OCI-LY7 (cell line): ENCODE measurements around the gene TNK1. TPM values are rescaled to one million over a fixed set of nuclear protein-coding genes. Genes with fewer than 3 reads are reported as not detected.

Experiments used
- BruUV-seq: library from RNA; stranded (reverse); fragments of 400-500 nt; replicated peaks from 2 replicates; lab custom pipeline; 2021; lab: Mats Ljungman, UMichigan
- CTCF ChIA-PET: fragments of 300-600 bp; sonication (Branson Sonifier 250); formaldehyde crosslinking; loops from one replicate; lab custom pipeline; 2022; ENCODE audit warnings: antibody characterized with exemption; ENCODE audit not compliant: unreplicated experiment; lab: Charles Lee
- POLR2A ChIA-PET: fragments of 300-600 bp; sonication (Branson Sonifier 250); formaldehyde crosslinking; loops from one replicate; lab custom pipeline; 2022; ENCODE audit warnings: antibody characterized with exemption; lab: Charles Lee
- DNase-seq: peaks from one replicate; pipeline ENCODE4 v3.0.0-alpha.2; 2015; ENCODE audit warnings: low spot score
- H2AFZ ChIP-seq: fragments of 200-600 bp; sonication (generic), shearing (Covaris generic); 2 replicates; pipeline ENCODE4 v1.6.1; 2014; ENCODE audit warnings: mild to moderate bottlenecking, antibody characterized with exemption, low read length, moderate library complexity
- H3K27ac ChIP-seq: fragments of 200-600 bp; sonication (generic); 2 replicates; pipeline ENCODE4 v1.5.1; 2014; ENCODE audit warnings: mixed run types, low read depth, mild to moderate bottlenecking, moderate library complexity, low read length, inconsistent platforms; ENCODE audit not compliant: poor library complexity, severe bottlenecking
- H3K36me3 ChIP-seq: fragments of 200-600 bp; sonication (generic); 2 replicates; pipeline ENCODE4 v1.6.1; 2014; ENCODE audit warnings: mild to moderate bottlenecking, antibody characterized with exemption, low read length, moderate library complexity, mixed read lengths; ENCODE audit not compliant: insufficient read depth
- H3K4me1 ChIP-seq: fragments of 200-600 bp; sonication (generic); 2 replicates; pipeline ENCODE4 v1.5.1; 2014; ENCODE audit warnings: mild to moderate bottlenecking, low read length; ENCODE audit not compliant: insufficient read depth, poor library complexity, severe bottlenecking
- H3K4me2 ChIP-seq: fragments of 200-600 bp; sonication (generic); 2 replicates; pipeline ENCODE4 v1.6.1; 2014; ENCODE audit warnings: mild to moderate bottlenecking, low read length
- H3K4me3 ChIP-seq: fragments of 200-600 bp; sonication (generic); 2 replicates; pipeline ENCODE4 v1.5.1; 2014; ENCODE audit warnings: mild to moderate bottlenecking, low read depth, low read length; ENCODE audit not compliant: poor library complexity, severe bottlenecking
- H3K79me2 ChIP-seq: fragments of 200-600 bp; sonication (generic); 2 replicates; pipeline ENCODE4 v1.6.1; 2016; ENCODE audit warnings: low read depth, mild to moderate bottlenecking, low read length, moderate library complexity, mixed read lengths; ENCODE audit not compliant: insufficient read depth
- H3K9me2 ChIP-seq: fragments of 200-600 bp; sonication (generic); 2 replicates; pipeline ENCODE4 v1.6.1; 2016; ENCODE audit warnings: mild to moderate bottlenecking, low read length, mixed read lengths; ENCODE audit not compliant: insufficient read depth
- H3K9me3 ChIP-seq: fragments of 200-600 bp; sonication (generic); 2 replicates; pipeline ENCODE4 v1.6.1; 2014; ENCODE audit warnings: mild to moderate bottlenecking, mixed run types, low read length, mixed read lengths
- H4K20me1 ChIP-seq: fragments of 200-600 bp; sonication (generic); 2 replicates; pipeline ENCODE4 v1.6.1; 2014; ENCODE audit warnings: mild to moderate bottlenecking, antibody characterized with exemption, low read length, moderate library complexity, mixed read lengths; ENCODE audit not compliant: insufficient read depth
- CTCF ChIP-seq: fragments of 200-600 bp; sonication (generic); conservative IDR thresholded peaks from 2 replicates; pipeline ENCODE4 v1.5.1; 2014; ENCODE audit warnings: mild to moderate bottlenecking, antibody characterized with exemption, low read length, moderate library complexity, mixed read lengths
- EZH2phosphoT487 ChIP-seq: fragments of 200-600 bp; sonication (generic); IDR thresholded peaks from 2 replicates; pipeline ENCODE4 v1.6.1; 2018; ENCODE audit warnings: low read depth, borderline replicate concordance, mild to moderate bottlenecking, mixed run types, antibody characterized with exemption, low read length, moderate library complexity, mixed read lengths
- intact Hi-C: fragments of 100-400 bp; cut with micrococcal nuclease; formaldehyde crosslinking; loops from one replicate; pipeline ENCODE4 v1.10.0; 2022; ENCODE audit not compliant: unreplicated experiment
- total RNA-seq, 2 experiments: library from RNA; depleted of rRNA in 1 of 2; stranded (reverse); fragments of >200 nt in 1 of 2; shearing (Covaris generic) in 1 of 2; gene quantifications; 2 replicates each; pipeline ENCODE4 v1.2.3, GENCODE V29; 2014 to 2022

Gene TNK1
- total RNA-seq, 2 experiments from 2014 or later = 5.0 to 6.4 TPM

GRCh38 chr17:7405350-7406234, 24.7 kb downstream of the TNK1 start:
- intact Hi-C loops = no loop called here
- H3K9me3 ChIP-seq = no peaks in the 10 kb centered on the region
- no peak overlapping the region for H3K27ac ChIP-seq
- no peak for DNase-seq
- peaks cover 6% of the 10 kb centered on the region for H3K4me1 ChIP-seq
- no peak overlapping the region for H3K4me2 ChIP-seq
- H2AFZ ChIP-seq = no peak overlapping the region
- no peak overlapping the region for H3K4me3 ChIP-seq
- H4K20me1 ChIP-seq = no peaks in the 10 kb centered on the region
- H3K79me2 ChIP-seq = no peaks in the 10 kb centered on the region
- TF ChIP-seq CTCF (no peak), EZH2phosphoT487 (no peak)
- POLR2A ChIA-PET = interaction anchor here (0.6 kb wide), 1 partner anchor 182 kb away, joined by 4 read pairs; no protein-coding TSS in a partner anchor
- H3K9me2 ChIP-seq = no peaks in the 10 kb centered on the region
- no TSS peak for BruUV-seq
- CTCF ChIA-PET = no interaction called here
- H3K36me3 ChIP-seq = no peaks in the 10 kb centered on the region

- TF ChIP-seq CTCF = no peak
- TF ChIP-seq EZH2phosphoT487 = no peak
- H3K9me2 ChIP-seq = no peaks in the 10 kb centered on the region
- ChIA-PET POLR2A (no interaction called here), CTCF (no interaction called here)
- H3K79me2 ChIP-seq = no peaks in the 10 kb centered on the region
- H3K4me3 ChIP-seq = no peak overlapping the region
- no peak for DNase-seq
- H3K27ac ChIP-seq = no peak overlapping the region
- H3K9me3 ChIP-seq = no peaks in the 10 kb centered on the region
- intact Hi-C loops = no loop called here
- no peaks in the 10 kb centered on the region for H4K20me1 ChIP-seq
- peaks cover 6% of the 10 kb centered on the region for H3K4me1 ChIP-seq
- no peak overlapping the region for H3K4me2 ChIP-seq
- no peak overlapping the region for H2AFZ ChIP-seq
- H3K36me3 ChIP-seq = no peaks in the 10 kb centered on the region
- no TSS peak for BruUV-seq
Observed at GRCh38 chr17:7406235-7406825, 25.4 kb downstream of the TNK1 start.

GRCh38 chr17:7407082-7407481, 26.2 kb downstream of the TNK1 start:
- BruUV-seq = no TSS peak
- H3K4me3 ChIP-seq = no peak overlapping the region
- intact Hi-C loops = no loop called here

More at GRCh38 chr17:7407082-7407481, 26.2 kb downstream of the TNK1 start:
- H3K9me2 ChIP-seq = no peaks in the 10 kb centered on the region
- no peak overlapping the region for H2AFZ ChIP-seq
- H3K9me3 ChIP-seq = no peaks in the 10 kb centered on the region
- H3K27ac ChIP-seq = no peak overlapping the region
- no peaks in the 10 kb centered on the region for H3K36me3 ChIP-seq
- DNase-seq = no peak
- TF ChIP-seq EZH2phosphoT487 (no peak), CTCF (no peak)
- no peaks in the 10 kb centered on the region for H4K20me1 ChIP-seq
- H3K4me1 ChIP-seq = peaks cover 6% of the 10 kb centered on the region
- POLR2A ChIA-PET = no interaction called here
- CTCF ChIA-PET = no interaction called here
- no peak overlapping the region for H3K4me2 ChIP-seq
- no peaks in the 10 kb centered on the region for H3K79me2 ChIP-seq
